Measurements from ENCODE around the gene DPH7.
"Not testable (repeated sequence)": the region's sequence is repeated elsewhere in the genome, so short reads cannot be mapped to it uniquely, and the experiment has no call there.

DNA sequence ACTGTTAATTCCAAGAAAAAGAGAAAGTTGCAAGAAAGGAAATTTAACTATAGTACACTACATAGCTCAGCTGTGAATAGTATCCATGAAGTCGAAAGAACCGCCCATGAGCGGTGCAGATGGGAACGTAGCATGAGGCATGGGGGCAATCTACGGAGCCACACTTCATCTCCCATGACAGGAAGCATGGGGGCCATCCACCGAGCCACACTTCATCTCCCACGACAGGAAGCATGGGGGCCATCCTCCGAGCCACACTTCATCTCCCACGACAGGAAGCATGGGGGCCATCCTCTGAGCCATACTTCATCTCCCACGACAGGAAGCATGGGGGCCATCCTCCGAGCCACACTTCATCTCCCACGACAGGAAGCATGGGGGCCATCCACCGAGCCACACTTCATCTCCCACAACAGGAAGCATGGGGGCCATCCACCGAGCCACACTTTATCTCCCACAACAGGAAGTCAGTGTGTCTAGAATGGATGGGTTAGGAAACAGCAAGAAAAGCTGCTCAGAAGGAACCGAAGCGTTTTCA is 42.1 kb downstream of the DPH7 start:
- TF ChIP-seq, protein P1, sequence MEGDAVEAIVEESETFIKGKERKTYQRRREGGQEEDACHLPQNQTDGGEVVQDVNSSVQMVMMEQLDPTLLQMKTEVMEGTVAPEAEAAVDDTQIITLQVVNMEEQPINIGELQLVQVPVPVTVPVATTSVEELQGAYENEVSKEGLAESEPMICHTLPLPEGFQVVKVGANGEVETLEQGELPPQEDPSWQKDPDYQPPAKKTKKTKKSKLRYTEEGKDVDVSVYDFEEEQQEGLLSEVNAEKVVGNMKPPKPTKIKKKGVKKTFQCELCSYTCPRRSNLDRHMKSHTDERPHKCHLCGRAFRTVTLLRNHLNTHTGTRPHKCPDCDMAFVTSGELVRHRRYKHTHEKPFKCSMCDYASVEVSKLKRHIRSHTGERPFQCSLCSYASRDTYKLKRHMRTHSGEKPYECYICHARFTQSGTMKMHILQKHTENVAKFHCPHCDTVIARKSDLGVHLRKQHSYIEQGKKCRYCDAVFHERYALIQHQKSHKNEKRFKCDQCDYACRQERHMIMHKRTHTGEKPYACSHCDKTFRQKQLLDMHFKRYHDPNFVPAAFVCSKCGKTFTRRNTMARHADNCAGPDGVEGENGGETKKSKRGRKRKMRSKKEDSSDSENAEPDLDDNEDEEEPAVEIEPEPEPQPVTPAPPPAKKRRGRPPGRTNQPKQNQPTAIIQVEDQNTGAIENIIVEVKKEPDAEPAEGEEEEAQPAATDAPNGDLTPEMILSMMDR (IDR thresholded peaks at IDR 0.05 in 8 of 11, conservative IDR thresholded peaks at IDR 0.05 in 3 of 11): not testable (repeated sequence)
- not testable (repeated sequence) for TF ChIP-seq POLR2A, POLR2AphosphoS5 (IDR thresholded peaks at IDR 0.05)

Data from spleen (tissue), 7 donors.